Stimulated activated CD8-positive, alpha-beta memory T cell treated with anti-CD3 and anti-CD28 coated beads, Interleukin-2, amount 100 ng/mL, for 48 hours (primary cell): Measurements from ENCODE around the gene BBS9.
"Not testable (repeated sequence)": the region's sequence is repeated elsewhere in the genome, so short reads cannot be mapped to it uniquely, and the experiment has no call there.

ENCODE experiments used
- DNase-seq, 2 donors: peaks; one replicate each; pipeline ENCODE4 v3.0.0-alpha.2; 2020; ENCODE audit warnings: low read depth in 2 of 2

The BBS9 gene

DNA sequence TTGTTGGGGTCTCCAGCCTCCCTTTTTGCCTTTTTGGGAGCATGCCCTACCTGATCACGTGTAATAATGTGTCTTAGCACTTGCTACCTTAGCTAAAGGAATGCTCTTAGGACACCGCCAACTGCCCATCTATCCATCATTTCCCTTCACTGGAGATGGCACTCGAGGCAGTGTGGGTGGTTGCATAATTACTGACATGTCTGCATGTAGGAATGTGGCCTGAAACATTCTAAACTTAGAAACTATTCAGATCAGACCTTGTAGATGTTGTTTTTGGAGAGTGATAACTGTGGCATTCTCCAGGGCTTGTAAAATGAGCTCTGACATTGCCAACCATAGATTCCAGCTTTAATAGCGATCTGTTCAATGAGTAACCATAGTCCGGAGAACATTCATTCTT lies 365.8 kb downstream of the BBS9 start:
- no peak for DNase-seq

DNA sequence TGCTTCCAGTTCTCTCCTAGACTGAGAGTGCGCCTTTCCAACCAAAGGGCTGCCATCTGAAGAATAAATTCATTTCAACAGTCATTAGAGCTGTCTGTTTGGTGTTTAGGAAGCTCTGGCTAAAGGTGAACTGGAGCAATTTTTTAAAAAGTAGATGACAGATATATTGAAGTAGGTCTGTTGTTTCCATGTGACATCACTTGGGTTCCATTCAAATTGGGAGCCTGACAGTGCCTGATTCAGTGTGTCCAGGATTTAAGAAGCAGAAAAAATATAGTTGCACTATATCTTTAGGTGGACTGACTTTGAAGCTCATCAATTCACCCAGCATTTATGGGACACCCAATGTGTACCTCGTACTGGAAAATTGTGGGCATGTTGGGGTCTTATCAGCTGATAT lies 367.7 kb downstream of the BBS9 start:
- DNase-seq, result no peak

DNA sequence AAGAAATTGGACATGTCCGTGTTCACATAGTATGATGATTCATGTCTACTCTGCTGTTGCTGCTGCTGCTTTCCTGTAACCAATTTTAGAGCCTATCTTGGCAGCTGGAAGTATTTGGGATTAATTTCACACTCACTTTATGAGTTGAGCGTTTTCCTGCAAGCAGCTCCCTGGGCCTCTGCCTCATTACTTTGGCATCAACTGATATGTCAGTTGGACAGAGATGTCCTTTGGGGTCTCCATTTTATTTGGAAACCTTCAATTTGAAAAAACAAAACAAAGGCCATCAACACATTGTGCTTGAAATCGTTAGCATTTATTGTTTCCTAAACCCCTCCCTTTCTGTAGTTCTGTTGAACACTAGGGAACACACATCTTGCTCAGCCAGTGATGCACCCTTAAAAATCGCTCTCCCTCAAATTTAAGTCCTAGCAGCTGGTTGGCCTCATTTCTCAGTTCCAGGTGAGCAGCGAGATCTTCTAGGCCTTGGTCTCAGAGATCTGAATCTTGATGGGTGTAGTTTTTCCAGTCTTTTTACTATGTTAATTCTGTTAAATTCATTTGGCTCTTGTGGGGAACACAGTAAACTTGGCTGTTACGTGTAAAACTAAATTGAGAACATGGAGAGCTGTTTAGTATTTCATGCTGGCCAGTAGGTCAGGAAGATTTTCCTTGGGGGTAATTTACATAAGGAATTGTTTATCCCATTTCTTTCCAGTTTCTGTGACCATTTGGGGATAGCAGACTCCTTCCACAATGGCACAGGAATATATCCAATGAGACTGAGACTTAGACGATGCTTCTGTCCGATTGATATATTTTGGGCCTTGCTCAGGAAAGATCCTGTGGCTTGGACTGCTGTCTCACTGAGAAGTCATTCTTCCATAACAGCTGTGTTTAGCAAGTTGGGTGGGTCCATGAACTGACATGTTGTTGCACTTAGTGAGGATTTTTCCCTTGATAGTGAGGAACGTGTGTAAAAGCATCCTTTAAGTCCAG lies 371.6 kb downstream of the BBS9 start:
- DNase-seq, result no peak

DNA sequence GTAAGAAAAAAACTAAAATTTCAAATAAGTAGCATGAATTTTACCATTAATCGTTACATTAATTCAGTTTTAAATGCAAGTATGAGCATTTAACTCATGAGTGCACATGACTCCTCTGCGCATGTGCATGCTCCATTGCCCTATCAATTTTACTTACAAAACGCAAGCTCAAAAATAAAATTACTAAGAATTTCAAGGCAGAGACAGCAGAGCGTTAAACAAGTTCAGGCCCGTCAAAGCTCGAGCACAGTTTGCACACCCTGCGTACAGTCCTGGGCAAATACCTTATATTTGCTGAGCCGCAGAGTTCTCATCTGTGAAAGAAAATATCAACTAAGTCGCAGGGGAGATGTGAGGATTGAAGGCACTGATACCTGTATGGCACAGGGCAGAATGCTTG lies 373.6 kb downstream of the BBS9 start:
- no peak for DNase-seq

DNA sequence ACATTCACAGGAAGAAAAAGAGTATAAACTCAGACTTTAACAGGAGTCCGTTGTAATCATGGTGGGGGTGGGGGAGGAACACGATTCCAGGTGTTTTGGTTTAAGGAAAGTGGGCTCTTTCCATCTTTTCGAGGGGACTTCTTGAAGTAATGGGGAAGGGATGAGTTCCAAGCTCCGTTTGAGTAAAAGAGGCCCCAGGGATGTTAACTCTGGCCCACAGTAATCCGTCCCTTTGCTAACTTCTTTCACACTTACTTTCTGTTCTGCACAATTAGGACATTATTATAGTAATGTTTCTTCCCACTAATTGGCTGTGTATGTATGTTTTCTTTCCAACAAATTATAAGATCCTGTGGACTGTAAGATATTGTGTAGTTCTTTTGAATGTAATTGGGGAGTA lies 374.4 kb downstream of the BBS9 start:
- no peak for DNase-seq

DNA sequence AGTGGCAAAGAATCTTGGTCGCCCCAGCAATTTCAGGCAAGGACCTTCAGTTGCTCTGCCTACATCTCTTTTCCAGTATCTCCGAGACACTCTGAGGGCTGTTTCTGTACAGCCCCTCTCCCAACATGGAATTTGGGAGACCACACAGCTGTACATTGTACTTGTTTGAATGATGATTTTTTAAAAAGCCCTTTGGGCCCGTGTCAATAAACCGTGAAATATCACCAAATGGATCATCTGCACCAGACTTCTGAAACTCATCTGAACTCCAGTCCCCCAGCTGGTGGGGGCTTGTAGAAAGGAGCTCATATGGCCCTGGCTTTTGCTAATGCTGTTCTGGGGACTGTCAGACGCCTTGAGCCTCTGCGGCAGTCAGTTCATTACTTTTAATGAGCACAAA lies 374.9 kb downstream of the BBS9 start:
- DNase-seq, result no peak

DNA sequence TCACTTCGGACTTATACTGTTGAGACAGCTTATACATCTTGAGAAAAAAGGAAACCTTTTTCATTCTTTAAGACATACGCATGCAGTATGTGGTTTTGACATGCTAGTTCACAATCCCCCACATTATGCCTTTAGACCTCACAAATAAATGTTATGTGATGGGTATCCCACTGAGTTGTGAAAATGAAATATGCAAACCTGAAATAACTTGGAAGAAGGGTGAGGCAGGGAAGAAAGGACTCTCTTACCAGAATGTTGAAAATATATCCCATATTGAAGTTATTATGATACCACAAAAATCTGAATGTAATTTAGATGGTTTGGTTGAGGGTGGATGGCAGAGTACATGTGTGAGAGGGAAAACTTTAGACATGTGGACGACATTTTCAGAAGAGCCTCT lies 379.8 kb downstream of the BBS9 start:
- DNase-seq, result no peak

DNA sequence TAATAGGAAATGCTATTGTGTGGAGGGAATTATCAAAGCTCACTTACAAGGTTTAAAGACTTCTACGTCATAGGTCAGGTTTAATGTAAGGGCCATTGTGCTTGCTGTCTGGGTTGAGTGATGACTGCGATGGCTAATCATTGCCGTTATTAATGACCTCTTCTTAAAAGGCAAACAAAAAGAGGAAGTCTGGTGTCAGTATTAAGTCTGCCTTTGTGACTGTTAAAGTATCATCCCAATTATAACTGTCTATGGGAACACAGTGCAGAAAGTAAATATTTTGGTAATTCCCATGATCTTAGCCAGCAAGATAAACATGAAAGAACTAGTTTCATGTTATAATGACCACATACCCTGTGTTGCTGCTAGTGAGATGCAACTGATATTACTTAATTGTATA lies 382.4 kb downstream of the BBS9 start:
- no peak for DNase-seq

DNA sequence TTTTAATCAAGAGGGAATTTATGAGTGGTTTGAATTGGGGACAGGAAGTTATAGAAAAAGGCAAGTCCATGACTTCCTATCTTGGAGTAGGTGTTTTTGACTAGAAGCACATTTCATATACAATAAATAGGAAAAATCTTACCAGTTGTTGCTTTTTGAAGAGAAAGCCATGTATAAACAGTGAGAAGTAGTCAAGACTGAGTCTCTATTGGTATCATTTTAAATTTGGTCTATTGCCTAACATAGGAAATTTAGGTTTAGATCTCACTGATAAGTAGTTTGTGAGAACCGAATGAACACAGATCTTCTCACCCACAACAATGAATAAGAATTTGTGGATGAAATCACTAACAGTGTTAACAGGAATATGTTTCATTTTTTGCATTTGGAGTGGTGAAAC lies 387.2 kb downstream of the BBS9 start:
- DNase-seq, result no peak

DNA sequence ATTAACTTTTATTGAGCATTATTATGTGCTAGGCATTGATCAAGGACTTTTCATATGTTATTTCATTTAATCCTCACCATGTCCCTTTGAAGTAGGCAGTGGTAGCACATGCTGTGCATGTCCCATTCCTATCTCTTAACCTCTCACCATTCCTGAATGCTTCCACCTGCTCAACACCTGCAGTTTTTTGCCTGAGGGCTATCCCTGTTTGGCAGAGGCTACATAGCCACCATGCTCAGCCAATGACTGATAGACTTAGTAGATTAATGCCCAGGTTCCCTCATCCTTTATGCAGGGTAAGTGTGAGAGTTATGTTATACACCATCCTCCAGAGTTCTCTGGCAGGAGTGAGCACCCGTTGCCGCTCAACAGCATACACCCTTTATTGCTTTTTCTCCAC lies 387.8 kb downstream of the BBS9 start:
- DNase-seq, result no peak

DNA sequence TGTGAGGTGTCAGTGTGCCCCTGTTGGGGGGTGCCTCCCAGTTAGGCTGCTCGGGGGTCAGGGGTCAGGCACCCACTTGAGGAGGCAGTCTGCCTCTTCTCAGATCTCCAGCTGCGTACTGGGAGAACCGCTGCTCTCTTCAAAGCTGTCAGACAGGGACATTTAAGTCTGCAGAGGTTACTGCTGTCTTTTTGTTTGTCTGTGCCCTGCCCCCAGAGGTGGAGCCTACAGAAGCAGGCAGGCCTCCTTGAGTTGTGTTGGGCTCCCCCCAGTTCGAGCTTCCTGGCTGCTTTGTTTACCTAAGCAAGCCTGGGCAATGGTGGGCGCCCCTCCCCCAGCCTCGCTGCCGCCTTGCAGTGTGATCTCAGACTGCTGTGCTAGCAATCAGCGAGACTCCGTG lies 397.6 kb downstream of the BBS9 start:
- DNase-seq, result not testable (repeated sequence)

DNA sequence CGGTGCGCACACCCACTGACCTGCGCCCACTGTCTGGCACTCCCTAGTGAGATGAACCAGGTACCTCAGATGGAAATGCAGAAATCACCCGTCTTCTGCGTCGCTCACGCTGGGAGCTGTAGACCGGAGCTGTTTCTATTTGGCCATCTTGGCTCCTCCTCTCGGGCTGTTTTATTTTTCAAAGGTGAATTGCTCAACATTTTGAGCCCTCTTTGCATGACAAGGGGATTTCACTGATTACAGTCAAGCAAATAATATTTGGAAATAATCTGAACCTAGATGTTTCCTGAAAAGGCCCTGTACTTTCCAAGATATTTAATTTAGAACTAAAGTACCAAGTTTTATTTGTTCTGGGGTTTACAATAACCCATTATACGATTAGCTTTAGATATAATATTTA lies 398.2 kb downstream of the BBS9 start:
- not testable (repeated sequence) for DNase-seq

DNA sequence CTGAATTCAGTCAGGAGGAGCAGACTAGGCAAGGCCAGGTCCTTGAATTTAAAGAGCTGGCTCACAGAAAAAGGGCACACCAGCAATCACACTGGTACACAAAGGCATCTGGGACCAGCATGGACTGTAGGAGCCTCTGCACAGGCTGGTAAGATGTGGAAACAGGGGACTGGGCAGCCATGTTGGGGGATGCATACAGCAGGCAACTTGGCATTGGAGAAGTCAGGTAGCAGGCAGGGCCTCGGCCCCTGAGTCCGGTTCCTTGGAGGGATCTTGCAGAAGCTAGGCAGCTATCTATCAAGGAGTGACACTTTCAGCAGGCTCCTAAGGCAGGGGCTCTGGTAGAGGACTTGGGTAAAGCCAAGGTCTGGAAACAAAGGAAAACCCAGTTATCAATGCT lies 399.7 kb downstream of the BBS9 start:
- DNase-seq, result no peak

DNA sequence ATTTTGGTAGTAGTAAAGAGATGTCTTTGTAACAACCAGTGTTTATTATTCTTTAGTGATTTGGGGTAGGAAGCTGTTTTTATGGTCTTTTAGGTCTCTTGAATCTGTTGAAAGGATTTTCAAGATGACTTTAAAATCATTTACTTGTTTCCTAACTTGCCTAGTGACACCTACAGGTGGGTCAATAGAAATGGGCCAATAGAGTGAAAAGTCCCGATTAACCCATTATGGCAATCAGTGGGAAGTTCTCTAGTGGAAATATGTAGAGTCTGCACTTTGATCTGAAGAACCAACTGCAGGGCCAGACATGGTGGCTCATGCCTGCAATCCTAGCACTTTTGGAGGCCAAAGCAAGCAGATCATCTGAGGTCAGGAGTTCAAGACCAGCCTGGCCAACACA lies 401.3 kb downstream of the BBS9 start:
- DNase-seq, result no peak

DNA sequence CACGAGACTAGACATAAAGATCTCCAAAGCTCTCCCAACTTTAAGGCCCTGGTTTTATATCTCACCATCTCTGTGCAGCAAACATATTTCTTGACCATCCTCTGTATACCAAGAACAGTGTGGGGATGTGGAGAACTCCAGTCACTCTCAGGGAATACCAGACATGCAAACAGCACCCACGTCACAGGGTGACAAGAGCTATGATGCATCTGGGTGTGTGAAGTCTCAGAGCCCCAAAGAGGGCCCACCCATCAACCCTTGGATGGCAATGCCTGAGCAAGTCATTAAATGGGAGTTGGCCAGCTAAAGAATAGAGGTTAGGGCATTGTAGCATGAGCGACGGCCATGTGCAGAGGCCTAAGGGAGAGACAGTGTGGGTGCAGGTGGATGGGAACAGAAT lies 402.5 kb downstream of the BBS9 start:
- no peak for DNase-seq

DNA sequence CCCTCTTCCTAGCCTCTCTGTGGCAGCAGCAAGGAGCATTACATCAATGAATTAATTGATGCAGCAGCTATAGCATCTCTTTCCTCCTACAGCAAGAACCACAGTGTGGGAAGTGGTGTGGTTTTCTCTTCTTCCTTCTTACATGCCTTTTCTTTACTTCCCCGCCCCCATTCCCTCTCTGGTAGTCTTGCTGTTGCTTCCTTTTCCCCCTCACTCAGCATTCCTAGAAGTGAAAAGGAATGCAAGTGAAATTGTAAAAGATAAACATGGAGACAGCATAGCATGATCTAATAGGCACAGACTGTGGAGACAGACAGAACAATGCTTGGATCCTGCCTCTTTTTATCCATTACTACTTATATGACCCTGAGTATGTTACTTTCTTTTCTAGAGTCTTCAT lies 405.5 kb downstream of the BBS9 start:
- DNase-seq, result no peak

DNA sequence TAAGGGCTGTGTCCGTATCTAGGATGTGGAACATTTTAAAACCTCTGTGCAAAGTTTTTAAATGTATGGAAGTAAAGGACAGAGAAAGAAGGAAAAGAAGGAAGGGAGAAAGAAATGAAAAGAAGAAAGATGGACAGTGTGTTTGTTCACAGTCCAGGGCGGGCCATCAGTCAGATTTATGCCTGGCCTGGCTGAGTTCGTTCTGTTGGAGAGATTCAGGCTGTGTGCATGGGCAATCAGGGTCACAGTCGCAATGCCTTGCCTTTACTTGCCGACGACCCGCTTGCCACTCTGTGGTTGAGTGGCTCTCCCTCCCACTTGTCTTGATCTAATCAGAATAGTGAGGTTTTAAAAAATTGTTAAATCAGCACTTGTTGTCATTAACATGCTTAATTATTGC lies 406.6 kb downstream of the BBS9 start:
- no peak for DNase-seq

DNA sequence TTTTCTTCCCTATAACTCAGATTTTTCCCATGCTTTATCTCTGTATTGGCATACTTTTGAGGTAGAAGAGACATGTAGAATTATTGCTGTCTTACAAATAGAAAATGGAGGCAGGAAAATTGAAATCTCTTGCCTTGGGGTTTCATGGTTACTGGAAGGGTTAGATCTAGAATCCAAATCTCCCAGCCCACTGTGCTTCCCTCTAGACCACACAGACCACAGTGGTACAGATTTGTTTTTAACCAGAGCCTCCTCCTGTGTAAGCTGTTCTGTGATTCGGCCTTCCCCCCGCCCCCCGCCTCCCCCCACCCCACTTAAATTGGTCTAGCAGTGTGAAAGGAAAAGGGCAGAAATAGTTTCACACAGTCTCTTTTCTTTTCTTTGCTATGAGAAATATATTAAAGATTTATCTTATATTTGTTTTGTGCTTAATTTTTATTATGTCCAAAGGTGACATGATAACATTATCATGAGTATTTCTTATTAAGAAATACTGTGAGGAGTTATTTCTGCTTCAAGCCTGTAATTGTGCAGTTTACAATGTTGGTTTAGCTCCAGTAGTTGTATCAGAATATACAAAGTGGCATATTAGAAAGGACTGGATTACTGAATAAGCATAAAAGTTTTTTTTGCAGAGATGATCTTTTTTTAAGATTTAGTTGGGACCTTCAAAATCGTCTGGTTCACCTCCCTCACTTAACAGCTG lies 407.2 kb downstream of the BBS9 start:
- no peak for DNase-seq

DNA sequence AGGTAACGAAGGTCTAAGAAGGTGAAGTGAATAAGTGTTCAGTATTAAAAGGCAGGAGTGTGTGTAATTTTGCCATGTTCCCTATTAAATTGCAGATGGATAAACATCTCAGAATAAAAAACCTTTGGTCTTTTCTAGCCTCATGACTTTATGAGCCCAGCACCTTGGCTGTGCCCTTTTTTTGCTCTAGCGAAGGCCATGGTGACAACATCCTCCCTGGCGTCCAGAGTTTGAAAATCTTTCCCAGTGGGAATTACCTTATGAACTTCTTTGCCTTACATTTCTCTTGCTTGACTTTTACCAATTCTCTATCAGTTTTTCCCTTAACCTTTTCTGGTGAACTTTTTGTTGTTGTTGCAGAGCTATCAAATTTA lies 407.7 kb downstream of the BBS9 start:
- no peak for DNase-seq

DNA sequence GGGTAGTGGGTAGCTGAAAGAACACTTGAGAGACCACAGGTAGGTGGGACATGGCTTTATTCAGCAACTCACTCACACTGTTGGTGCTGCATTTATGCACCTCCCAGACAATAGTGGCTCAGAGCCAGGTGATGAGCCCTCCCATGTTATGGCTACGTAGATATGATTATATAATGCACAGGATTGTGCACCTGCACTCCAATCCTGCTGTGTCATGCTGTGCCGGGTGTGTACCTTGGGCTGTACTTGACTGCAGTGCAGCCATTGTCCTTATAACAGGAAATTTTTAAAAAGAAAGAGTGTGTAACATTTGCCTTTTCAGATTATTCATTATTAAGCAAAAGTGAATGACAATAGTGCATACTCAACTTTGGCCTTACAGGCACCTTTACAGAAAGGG lies 409.8 kb downstream of the BBS9 start:
- no peak for DNase-seq

DNA sequence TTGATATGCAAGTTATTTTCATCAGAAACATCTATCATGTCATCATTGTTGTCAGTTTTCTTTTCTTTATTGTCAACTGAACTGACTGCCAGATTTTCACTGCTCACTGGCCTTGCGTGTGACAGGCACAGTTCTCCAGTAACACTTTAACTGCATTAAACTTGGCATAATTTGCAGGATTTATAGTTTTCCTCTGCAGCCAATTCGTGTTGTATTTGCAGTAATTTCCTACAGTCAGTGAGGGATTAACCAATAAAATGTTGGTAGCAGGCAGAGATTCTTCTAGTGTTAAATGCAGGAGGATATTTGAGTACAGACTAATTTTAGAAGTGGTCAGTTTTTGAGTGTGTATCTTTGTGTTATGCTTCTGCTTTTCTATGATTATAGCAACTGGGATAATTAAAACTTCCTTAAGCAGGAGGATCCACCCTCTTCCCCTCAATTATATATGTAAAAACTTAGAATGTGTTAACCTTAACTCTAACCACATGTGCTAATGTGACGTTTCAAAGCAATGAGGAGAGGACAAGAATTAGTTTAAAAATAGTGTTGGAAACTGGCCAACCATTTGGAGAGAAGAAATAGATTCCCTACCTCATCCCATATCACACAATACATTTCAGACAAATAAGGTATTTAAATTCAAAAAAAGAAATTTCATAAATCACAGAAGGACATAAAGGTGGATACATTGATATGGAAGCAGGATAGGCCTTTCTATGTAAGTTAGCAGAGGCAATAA lies 410.5 kb downstream of the BBS9 start:
- DNase-seq, result no peak

DNA sequence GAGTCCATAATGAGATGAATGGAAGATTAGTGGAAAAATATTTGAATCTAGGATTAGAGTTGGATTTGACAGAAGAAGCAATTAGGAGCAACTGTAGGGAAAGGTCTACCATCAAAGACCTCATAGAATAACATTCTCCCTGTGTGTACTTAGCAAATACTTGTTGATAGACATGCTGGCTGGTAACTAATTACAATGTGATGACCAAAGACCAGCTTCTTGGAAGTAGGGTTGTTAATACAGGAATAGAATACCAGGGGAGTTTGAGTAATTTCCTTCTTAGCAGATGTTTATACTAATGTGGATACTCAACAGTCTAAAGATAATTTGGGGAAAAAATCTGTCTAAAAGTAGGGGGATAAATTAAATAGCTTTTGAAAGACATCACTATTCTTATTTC lies 418.5 kb downstream of the BBS9 start:
- DNase-seq, result no peak

DNA sequence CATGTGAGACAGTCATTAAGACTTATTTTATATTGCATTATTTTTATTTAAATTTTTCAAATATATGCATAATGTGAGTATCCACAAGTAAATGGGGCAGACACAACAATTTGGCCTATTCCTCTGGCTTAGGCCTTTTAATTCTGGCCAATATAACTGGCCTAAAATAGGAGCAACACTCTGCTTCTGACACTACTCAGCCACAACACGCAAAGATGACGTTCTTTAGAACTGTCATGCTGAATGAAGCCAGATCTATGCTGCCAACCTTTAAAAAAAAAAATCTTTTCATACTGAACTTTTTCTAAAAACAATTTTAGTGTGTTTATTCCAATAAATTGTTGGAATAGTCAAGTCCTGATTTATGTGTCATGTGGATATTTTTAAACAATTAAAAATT lies 421.0 kb downstream of the BBS9 start:
- DNase-seq, result no peak
